ENCODE measurements around the gene OBP2A. TPM values are rescaled to one million over a fixed set of nuclear protein-coding genes. Genes with fewer than 3 reads are reported as not detected.
"Not testable (repeated sequence)": the region's sequence is repeated elsewhere in the genome, so short reads cannot be mapped to it uniquely, and the experiment has no call there.

The OBP2A gene
- total RNA-seq, 4 donors from 2014 or later = not detected

- WGBS, 2 donors = 85 to 95% methylated on average over 3 of the region's 3 CpGs
- Histone ChIP-seq H3K27me3 (peaks cover 0 to 4% of the 10 kb centered on the region in 2 donors), H3K27ac (no peak overlapping the region), H3K4me1 (no peaks in the 10 kb centered on the region), H3K36me3 (no peaks in the 10 kb centered on the region), H3K9me3 (peaks cover 0 to 16% (median 0%) of the 10 kb centered on the region in 4 donors), H3K4me3 (no peak overlapping the region)
- no peak for TF ChIP-seq POLR2A (IDR thresholded peaks at IDR 0.05)
- TF ChIP-seq, protein P1, sequence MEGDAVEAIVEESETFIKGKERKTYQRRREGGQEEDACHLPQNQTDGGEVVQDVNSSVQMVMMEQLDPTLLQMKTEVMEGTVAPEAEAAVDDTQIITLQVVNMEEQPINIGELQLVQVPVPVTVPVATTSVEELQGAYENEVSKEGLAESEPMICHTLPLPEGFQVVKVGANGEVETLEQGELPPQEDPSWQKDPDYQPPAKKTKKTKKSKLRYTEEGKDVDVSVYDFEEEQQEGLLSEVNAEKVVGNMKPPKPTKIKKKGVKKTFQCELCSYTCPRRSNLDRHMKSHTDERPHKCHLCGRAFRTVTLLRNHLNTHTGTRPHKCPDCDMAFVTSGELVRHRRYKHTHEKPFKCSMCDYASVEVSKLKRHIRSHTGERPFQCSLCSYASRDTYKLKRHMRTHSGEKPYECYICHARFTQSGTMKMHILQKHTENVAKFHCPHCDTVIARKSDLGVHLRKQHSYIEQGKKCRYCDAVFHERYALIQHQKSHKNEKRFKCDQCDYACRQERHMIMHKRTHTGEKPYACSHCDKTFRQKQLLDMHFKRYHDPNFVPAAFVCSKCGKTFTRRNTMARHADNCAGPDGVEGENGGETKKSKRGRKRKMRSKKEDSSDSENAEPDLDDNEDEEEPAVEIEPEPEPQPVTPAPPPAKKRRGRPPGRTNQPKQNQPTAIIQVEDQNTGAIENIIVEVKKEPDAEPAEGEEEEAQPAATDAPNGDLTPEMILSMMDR (IDR thresholded peaks at IDR 0.05) = no peak
- no peak for TF ChIP-seq EP300 (IDR thresholded peaks at IDR 0.05)
- DNase-seq (ENCODE audit: low spot score in 2 of 2) = no peak
Measured at GRCh38 chr9:135533113-135533512, 12.8 kb upstream of the OBP2A start.

DNA sequence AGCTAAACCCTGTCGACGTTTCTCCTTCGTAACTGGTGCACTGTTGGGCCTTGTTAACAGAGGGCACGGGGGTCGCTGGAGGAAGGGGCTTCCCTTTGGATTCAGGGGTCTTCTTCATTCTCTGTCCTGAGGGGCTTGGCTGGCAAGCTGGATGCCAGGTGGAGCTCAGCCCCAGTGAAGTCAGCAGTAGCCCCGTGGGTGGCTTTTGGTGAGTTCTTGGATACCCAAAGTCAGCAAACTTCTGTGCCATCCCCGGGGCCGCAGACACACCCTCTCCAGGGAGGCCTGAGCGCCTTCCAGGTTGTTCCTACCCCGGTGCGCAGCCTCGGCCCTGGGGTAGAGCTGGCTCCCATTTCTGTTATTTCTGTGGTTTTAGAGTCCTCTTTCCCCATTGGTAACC lies 12.3 kb upstream of the OBP2A start:
- Histone ChIP-seq H3K36me3 (no peaks in the 10 kb centered on the region), H3K9me3 (peaks cover 0 to 16% (median 0%) of the 10 kb centered on the region in 4 donors), H3K27me3 (peaks cover 0 to 4% of the 10 kb centered on the region in 2 donors), H3K4me3 (no peak overlapping the region), H3K27ac (no peak overlapping the region), H3K4me1 (no peaks in the 10 kb centered on the region)
- 87 to 90% methylated on average over 11 to 12 of the region's 12 CpGs for WGBS, 2 donors
- no peak for DNase-seq (ENCODE audit: low spot score in 2 of 2)
- TF ChIP-seq, protein P1 (IDR thresholded peaks at IDR 0.05) = no peak
- TF ChIP-seq POLR2A (IDR thresholded peaks at IDR 0.05) (no peak), EP300 (IDR thresholded peaks at IDR 0.05) (no peak)

DNA sequence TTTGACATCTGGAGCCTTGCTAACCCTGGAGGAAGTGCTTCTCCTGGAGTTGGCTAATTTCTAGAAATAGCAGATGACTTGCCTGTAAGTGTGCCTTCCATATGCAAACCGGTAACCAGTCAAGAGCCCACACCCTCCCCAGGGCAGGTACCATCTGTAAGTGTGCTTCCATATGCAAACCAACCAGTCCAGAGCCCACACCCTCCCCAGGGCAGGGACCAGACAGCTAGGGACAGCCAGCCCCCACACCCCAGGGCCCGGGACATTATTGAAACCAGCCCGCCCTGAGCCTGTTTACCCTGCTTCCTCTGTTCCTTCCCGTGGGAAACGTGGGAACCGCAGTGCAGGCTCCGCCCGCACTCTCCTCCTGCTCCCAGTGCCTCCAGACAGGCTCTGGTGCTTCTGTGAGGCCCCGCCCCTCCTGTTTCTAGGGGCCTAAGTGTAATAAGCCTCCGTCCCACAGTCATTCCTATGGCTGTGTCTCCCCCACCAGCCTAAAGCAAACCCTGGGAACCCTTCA lies 11.7 kb upstream of the OBP2A start:
- H3K27me3 ChIP-seq; H3K4me3 ChIP-seq; H3K4me1 ChIP-seq; H3K36me3 ChIP-seq; H3K27ac ChIP-seq; DNase-seq (ENCODE audit: low spot score in 2 of 2): not testable (repeated sequence)
- H3K9me3 ChIP-seq = peaks cover 0 to 13% (median 0%) of the 10 kb centered on the region in 4 donors
- 15 to 32% methylated on average over 9 to 10 of the region's 10 CpGs for WGBS, 2 donors

DNA sequence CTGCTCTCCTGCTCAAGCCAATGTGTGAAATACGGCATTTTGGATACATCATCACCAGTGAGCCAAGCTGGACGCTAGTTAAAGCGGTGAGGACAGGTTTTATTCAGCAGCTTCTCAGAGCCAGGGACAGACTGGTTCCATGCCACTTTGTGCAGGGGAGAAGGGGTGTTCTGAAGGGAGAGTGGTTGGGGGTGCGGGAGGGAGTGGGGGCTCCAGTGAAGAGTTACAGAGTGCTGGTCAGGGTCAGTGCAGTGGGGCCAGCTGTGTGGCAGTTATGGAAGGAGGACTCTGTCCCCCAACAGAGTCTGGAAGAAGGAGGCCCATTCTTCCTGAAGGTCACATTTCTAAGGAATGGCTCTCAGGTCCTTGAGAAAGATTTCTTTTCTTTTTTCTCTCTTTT lies 11.1 kb upstream of the OBP2A start:
- not testable (repeated sequence) for H3K4me3 ChIP-seq; DNase-seq (ENCODE audit: low spot score in 2 of 2)

GRCh38 chr9:135535631-135536030 lies 10.3 kb upstream of the OBP2A start:
- not testable (repeated sequence) for H3K4me3 ChIP-seq; H3K4me1 ChIP-seq; H3K36me3 ChIP-seq; H3K9me3 ChIP-seq; DNase-seq (ENCODE audit: low spot score in 2 of 2); H3K27ac ChIP-seq; H3K27me3 ChIP-seq
- WGBS, 2 donors = 84 to 85% methylated on average over 10 to 13 of the region's 13 CpGs

More for the DNA sequence above, 11.1 kb upstream of the OBP2A start:
- H3K9me3 ChIP-seq, H3K4me1 ChIP-seq, H3K27ac ChIP-seq, H3K36me3 ChIP-seq, H3K27me3 ChIP-seq: not testable (repeated sequence)
- 59 to 77% methylated on average over 3 to 4 of the region's 4 CpGs for WGBS, 2 donors

DNA sequence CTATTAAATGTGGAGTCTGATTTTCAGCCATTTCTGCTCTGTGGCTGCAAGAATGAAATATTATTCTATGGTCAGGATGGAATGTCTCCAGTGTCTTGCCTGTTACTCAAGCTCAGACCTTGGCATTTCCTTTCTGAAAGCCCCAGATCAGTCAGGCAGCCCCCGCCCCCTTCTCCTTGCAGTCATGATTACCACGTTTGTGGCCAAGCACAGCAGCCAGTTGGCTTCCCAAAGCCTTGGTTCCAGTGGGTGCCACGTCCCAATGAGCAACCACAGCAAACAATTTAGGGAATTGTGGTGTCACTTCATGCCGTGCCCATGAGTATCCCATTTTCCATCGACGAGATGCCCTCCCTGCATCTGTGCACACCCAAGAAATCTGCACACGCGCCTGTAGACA lies 9.7 kb upstream of the OBP2A start:
- no peaks in the 10 kb centered on the region for H3K9me3 ChIP-seq
- H3K36me3 ChIP-seq = no peaks in the 10 kb centered on the region
- no peak overlapping the region for H3K27ac ChIP-seq
- DNase-seq (ENCODE audit: low spot score in 2 of 2) = no peak
- WGBS, 2 donors = 77 to 83% methylated on average over 8 of the region's 8 CpGs
- no peaks in the 10 kb centered on the region for H3K4me1 ChIP-seq
- peaks cover 0 to 4% of the 10 kb centered on the region in 2 donors for H3K27me3 ChIP-seq
- H3K4me3 ChIP-seq = no peak overlapping the region
- TF ChIP-seq, protein P1 (IDR thresholded peaks at IDR 0.05) = no peak
- TF ChIP-seq EP300 (IDR thresholded peaks at IDR 0.05) = no peak
- TF ChIP-seq POLR2A (IDR thresholded peaks at IDR 0.05) = no peak

DNA sequence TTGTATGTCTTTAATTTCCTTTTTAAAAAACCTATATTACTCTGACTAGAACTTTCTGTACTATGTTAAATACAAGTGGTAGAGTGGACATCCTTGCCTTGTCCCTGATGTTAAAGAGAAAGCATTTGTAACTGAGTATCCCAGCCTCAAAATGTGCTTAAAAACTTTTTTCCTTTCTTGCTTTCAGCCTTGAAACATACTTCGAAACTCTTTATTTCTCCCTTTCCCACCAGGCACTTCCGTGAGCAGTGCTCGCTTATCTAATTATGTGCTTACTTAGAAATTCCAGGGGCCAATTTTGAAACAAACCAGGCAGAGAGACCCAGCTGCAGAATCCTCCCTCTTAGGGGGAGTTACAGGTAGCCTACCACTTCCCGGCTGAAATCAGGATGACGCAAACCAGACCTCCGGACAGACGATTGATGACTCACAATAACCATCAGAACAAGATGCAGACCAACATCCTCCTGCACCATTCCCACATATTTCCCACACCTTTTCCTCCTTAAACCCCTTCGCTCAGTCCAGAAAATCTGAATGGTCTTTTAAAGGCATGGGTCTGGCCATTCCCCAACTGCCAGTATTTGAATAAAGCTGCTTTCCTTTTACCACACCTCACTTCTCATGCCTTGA lies 2.5 kb upstream of the OBP2A start:
- WGBS, 2 donors = 49 to 63% methylated on average over 8 of the region's 8 CpGs
- H3K4me3 ChIP-seq; H3K36me3 ChIP-seq; H3K4me1 ChIP-seq; H3K9me3 ChIP-seq; H3K27me3 ChIP-seq; H3K27ac ChIP-seq; DNase-seq (ENCODE audit: low spot score in 2 of 2): not testable (repeated sequence)

All from tibial nerve (tissue), 4 donors.